Neural progenitor cell (in vitro differentiated cells): ENCODE data around the gene TPPP. TPM values are rescaled to one million over a fixed set of nuclear protein-coding genes. Genes with fewer than 3 reads are reported as not detected.
"Not testable (repeated sequence)": the region's sequence is repeated elsewhere in the genome, so short reads cannot be mapped to it uniquely, and the experiment has no call there.

ENCODE experiments used
- DNase-seq: peaks from one replicate; pipeline ENCODE4 v3.0.0-alpha.2; 2016; ENCODE audit warnings: low spot score
- H2AFZ ChIP-seq: fragments of 200-600 bp; sonication (generic); replicated peaks from 2 replicates; pipeline ENCODE4 v1.6.1; 2016; ENCODE audit warnings: antibody characterized with exemption
- H3F3A ChIP-seq: fragments of 200-600 bp; sonication (generic); 2 replicates; pipeline ENCODE4 v1.6.1; 2016; ENCODE audit warnings: antibody characterized with exemption, low read depth
- H3K27ac ChIP-seq: fragments of 200-600 bp; sonication (generic); 2 replicates; pipeline ENCODE4 v1.5.1; 2016; ENCODE audit warnings: mild to moderate bottlenecking
- H3K27me3 ChIP-seq: fragments of 200-600 bp; sonication (generic); 2 replicates; pipeline ENCODE4 v1.6.1; 2016; ENCODE audit warnings: mild to moderate bottlenecking, moderate library complexity
- H3K36me3 ChIP-seq: fragments of 200-600 bp; sonication (generic); 2 replicates; pipeline ENCODE4 v1.5.1; 2016
- H3K4me1 ChIP-seq: fragments of 200-600 bp; sonication (generic); 2 replicates; pipeline ENCODE4 v1.6.1; 2016; ENCODE audit warnings: mixed run types
- H3K4me2 ChIP-seq: fragments of 200-600 bp; sonication (generic); 2 replicates; pipeline ENCODE4 v1.6.1; 2016
- H3K4me3 ChIP-seq: fragments of 200-600 bp; sonication (generic); 2 replicates; pipeline ENCODE4 v1.5.1; 2016
- H3K79me2 ChIP-seq: fragments of 200-600 bp; sonication (generic); 2 replicates; pipeline ENCODE4 v1.6.1; 2016; ENCODE audit warnings: low read depth
- H3K9ac ChIP-seq: fragments of 200-600 bp; sonication (generic); 2 replicates; pipeline ENCODE4 v1.6.1; 2016
- H3K9me3 ChIP-seq: fragments of 200-600 bp; sonication (generic); 2 replicates; pipeline ENCODE4 v1.5.1; 2016; ENCODE audit warnings: low read depth
- H4K20me1 ChIP-seq: fragments of 200-600 bp; sonication (generic); 2 replicates; pipeline ENCODE4 v1.6.1; 2016; ENCODE audit warnings: low read depth
- H3K27ac Mint-ChIP-seq: 3 replicates; pipeline ENCODE4 v1.8.0; 2021; ENCODE audit warnings: mixed read lengths
- H3K27me3 Mint-ChIP-seq: 2 replicates; pipeline ENCODE4 v1.8.0; 2022; ENCODE audit warnings: low read depth, mild to moderate bottlenecking, inconsistent platforms, moderate library complexity, mixed read lengths; ENCODE audit not compliant: insufficient read depth
- H3K36me3 Mint-ChIP-seq: 3 replicates; pipeline ENCODE4 v1.8.0; 2021; ENCODE audit warnings: mixed read lengths
- H3K4me1 Mint-ChIP-seq: 3 replicates; pipeline ENCODE4 v1.8.0; 2021; ENCODE audit warnings: mixed read lengths
- H3K4me3 Mint-ChIP-seq: 3 replicates; pipeline ENCODE4 v1.8.0; 2021; ENCODE audit warnings: mild to moderate bottlenecking, moderate library complexity, mixed read lengths
- H3K9me3 Mint-ChIP-seq: 3 replicates; pipeline ENCODE4 v1.8.0; 2020; ENCODE audit warnings: mixed read lengths
- CTCF ChIP-seq: fragments of 200-600 bp; sonication (generic); IDR thresholded peaks from 2 replicates; pipeline ENCODE4 v1.5.1; 2017; ENCODE audit warnings: antibody characterized with exemption, mild to moderate bottlenecking
- EZH2 ChIP-seq: fragments of 200-600 bp; sonication (generic); IDR thresholded peaks from 2 replicates; pipeline ENCODE4 v1.6.1; 2017; ENCODE audit warnings: antibody characterized with exemption, mild to moderate bottlenecking, moderate library complexity
- EZH2phosphoT487 ChIP-seq: fragments of 200-600 bp; sonication (generic); IDR thresholded peaks from 2 replicates; pipeline ENCODE4 v1.6.1; 2017; ENCODE audit warnings: antibody characterized with exemption
- total RNA-seq: library from RNA; depleted of rRNA; stranded (reverse); fragments of >200 nt; gene quantifications from 2 replicates; pipeline ENCODE4 v1.2.3, GENCODE V29; 2015; ENCODE audit warnings: low replicate concordance

TPPP gene
- total RNA-seq, 1 donor from 2014 or later, result not detected

GRCh38 chr5:695475-695874, 2.3 kb upstream of the TPPP start:
- not testable (repeated sequence) for H3F3A ChIP-seq, H3K4me2 ChIP-seq, H2AFZ ChIP-seq, H3K9me3 ChIP-seq, H3K4me3 ChIP-seq, H3K4me3 Mint-ChIP-seq, DNase-seq, H3K79me2 ChIP-seq, H3K27ac ChIP-seq, H3K4me1 Mint-ChIP-seq, H3K36me3 ChIP-seq, H3K4me1 ChIP-seq, H3K27me3 Mint-ChIP-seq, H4K20me1 ChIP-seq, H3K27ac Mint-ChIP-seq, H3K36me3 Mint-ChIP-seq, H3K9ac ChIP-seq
- H3K27me3 ChIP-seq, result peaks cover 51% of the 10 kb centered on the region
- H3K9me3 Mint-ChIP-seq, result peaks cover 14% of the 10 kb centered on the region

- H3K27me3 Mint-ChIP-seq, H3K27ac ChIP-seq, H2AFZ ChIP-seq, H3K9me3 Mint-ChIP-seq, H3K9me3 ChIP-seq, H3K4me3 Mint-ChIP-seq, H3K36me3 ChIP-seq, H4K20me1 ChIP-seq, DNase-seq, H3F3A ChIP-seq, H3K4me1 ChIP-seq, H3K36me3 Mint-ChIP-seq, H3K79me2 ChIP-seq, H3K9ac ChIP-seq, H3K27ac Mint-ChIP-seq, H3K4me3 ChIP-seq, H3K4me2 ChIP-seq, H3K4me1 Mint-ChIP-seq: not testable (repeated sequence)
- TF ChIP-seq EZH2, result peak; percentile 25
- H3K27me3 ChIP-seq, result peaks cover 39% of the 10 kb centered on the region
Observed at GRCh38 chr5:694042-694431, 885 bp upstream of the TPPP start.

- H3K9me3 Mint-ChIP-seq, H4K20me1 ChIP-seq, H3K79me2 ChIP-seq, H3K36me3 ChIP-seq, H2AFZ ChIP-seq, H3K9ac ChIP-seq, H3F3A ChIP-seq, H3K36me3 Mint-ChIP-seq, H3K27ac Mint-ChIP-seq, H3K4me1 Mint-ChIP-seq, H3K9me3 ChIP-seq, H3K27ac ChIP-seq, H3K4me1 ChIP-seq, H3K27me3 Mint-ChIP-seq: not testable (repeated sequence)
- peaks cover 29% of the 10 kb centered on the region for H3K27me3 ChIP-seq
- H3K4me2 ChIP-seq, result peak overlapping the region; percentile 64
- peak; percentile 11 for DNase-seq
- H3K4me3 ChIP-seq, result peak overlapping the region; percentile 49
- peak overlapping the region; percentile 77 for H3K4me3 Mint-ChIP-seq
- peak; percentile 0 for TF ChIP-seq EZH2
Observed at GRCh38 chr5:692529-693041, 567 bp downstream of the TPPP start.

- H3K4me1 Mint-ChIP-seq, result no peaks in the 10 kb centered on the region
- H3K9me3 Mint-ChIP-seq, result peaks cover 3% of the 10 kb centered on the region
- Histone ChIP-seq H4K20me1 (no peaks in the 10 kb centered on the region), H3K27me3 (peaks cover 25% of the 10 kb centered on the region), H3K79me2 (no peaks in the 10 kb centered on the region), H2AFZ (no peak overlapping the region), H3K4me2 (no peak overlapping the region), H3K36me3 (no peaks in the 10 kb centered on the region), H3K4me3 (no peak overlapping the region), H3K4me1 (no peaks in the 10 kb centered on the region), H3K9ac (no peak overlapping the region), H3F3A (no peaks in the 10 kb centered on the region), H3K27ac (no peak overlapping the region), H3K9me3 (no peaks in the 10 kb centered on the region)
- H3K4me3 Mint-ChIP-seq, result peak overlapping the region; percentile 77
- peaks cover 3% of the 10 kb centered on the region for H3K27me3 Mint-ChIP-seq
- H3K36me3 Mint-ChIP-seq, result peaks cover 2% of the 10 kb centered on the region
- no peak overlapping the region for H3K27ac Mint-ChIP-seq
- TF ChIP-seq CTCF, result no peak
- no peak for TF ChIP-seq EZH2phosphoT487
- TF ChIP-seq EZH2, result no peak
- no peak for DNase-seq
Observed at GRCh38 chr5:691817-692528, 1.2 kb downstream of the TPPP start.

- not testable (repeated sequence) for H3K9ac ChIP-seq, H3K36me3 Mint-ChIP-seq, H3K9me3 Mint-ChIP-seq, H3K36me3 ChIP-seq, H3K4me1 ChIP-seq, DNase-seq, H3K27ac Mint-ChIP-seq, H3K9me3 ChIP-seq, H3F3A ChIP-seq, H3K27ac ChIP-seq, H3K27me3 Mint-ChIP-seq, H4K20me1 ChIP-seq, H3K4me2 ChIP-seq, H3K4me1 Mint-ChIP-seq, H3K4me3 ChIP-seq, H3K79me2 ChIP-seq, H2AFZ ChIP-seq, H3K4me3 Mint-ChIP-seq
- peaks cover 25% of the 10 kb centered on the region for H3K27me3 ChIP-seq
Observed at GRCh38 chr5:691049-691448, 2.1 kb downstream of the TPPP start.

- H3K4me1 ChIP-seq, H3K4me1 Mint-ChIP-seq, H3K27ac Mint-ChIP-seq, H3K9ac ChIP-seq, H3K9me3 Mint-ChIP-seq, H3K36me3 Mint-ChIP-seq, H4K20me1 ChIP-seq, H3K79me2 ChIP-seq, DNase-seq, H3K4me2 ChIP-seq, H3K4me3 ChIP-seq, H3K27ac ChIP-seq, H3K9me3 ChIP-seq, H3K36me3 ChIP-seq, H2AFZ ChIP-seq, H3K27me3 Mint-ChIP-seq, H3K4me3 Mint-ChIP-seq, H3F3A ChIP-seq: not testable (repeated sequence)
- peaks cover 25% of the 10 kb centered on the region for H3K27me3 ChIP-seq
Observed at GRCh38 chr5:690293-690692, 2.9 kb downstream of the TPPP start.

GRCh38 chr5:688348-689010, 4.7 kb downstream of the TPPP start:
- H3K36me3 ChIP-seq, H3K9me3 Mint-ChIP-seq, H3K36me3 Mint-ChIP-seq, DNase-seq, H3K9me3 ChIP-seq, H3K27me3 Mint-ChIP-seq, H3K9ac ChIP-seq, H3K4me3 Mint-ChIP-seq, H2AFZ ChIP-seq, H3F3A ChIP-seq, H3K79me2 ChIP-seq, H3K4me1 Mint-ChIP-seq, H3K4me1 ChIP-seq, H3K4me3 ChIP-seq, H4K20me1 ChIP-seq, H3K4me2 ChIP-seq, H3K27ac Mint-ChIP-seq, H3K27ac ChIP-seq: not testable (repeated sequence)
- peaks cover 19% of the 10 kb centered on the region for H3K27me3 ChIP-seq
